ENCODE data around the gene PIANP.

Gene PIANP

GRCh38 chr12:6703631-6704030, 3.0 kb upstream of the PIANP start:
- peak; percentile 15 to 58 (median 41) for DNase-seq

- no peak for DNase-seq
These were observed 608 bp upstream of the PIANP start for GRCh38 chr12:6701078-6701768.

- no peak for DNase-seq
These were observed 498 bp downstream of the PIANP start for GRCh38 chr12:6699989-6700645.

- DNase-seq, result no peak
These were observed 1.2 kb downstream of the PIANP start for GRCh38 chr12:6699259-6699988.

- no peak for DNase-seq
These were observed 2.1 kb downstream of the PIANP start for GRCh38 chr12:6698352-6699046.

- peak; percentile 37 to 67 (median 53) for DNase-seq
These were observed 2.8 kb downstream of the PIANP start for GRCh38 chr12:6697584-6698351.

GRCh38 chr12:6696690-6697583, 3.7 kb downstream of the PIANP start:
- peak in 1 of 4 experiments; percentile 42 for DNase-seq

GRCh38 chr12:6695313-6696045, 5.1 kb downstream of the PIANP start:
- DNase-seq, result no peak

- no peak for DNase-seq
These were observed 5.9 kb downstream of the PIANP start for GRCh38 chr12:6694701-6695100.

- no peak for DNase-seq
These were observed 6.7 kb downstream of the PIANP start for GRCh38 chr12:6693832-6694355.

GRCh38 chr12:6692888-6693287, 7.7 kb downstream of the PIANP start:
- no peak for DNase-seq

GRCh38 chr12:6691473-6691872, 9.1 kb downstream of the PIANP start:
- peak in 1 of 4 experiments; percentile 40 for DNase-seq

GRCh38 chr12:6688999-6689882, 11.4 kb downstream of the PIANP start, which contains the start of gene ZNF384:
Gene ZNF384 (minus strand): TSS chr12:6689375. CDS start chr12:6679520, 9,855 bp downstream.
- DNase-seq, result peak; percentile 98 to 100 (median 98)

GRCh38 chr12:6688543-6688998, 12.0 kb downstream of the PIANP start:
- DNase-seq, result peak; percentile 39 to 62 (median 44)

- DNase-seq, result no peak
These were observed 14.8 kb downstream of the PIANP start for GRCh38 chr12:6685814-6686213.

- peak; percentile 61 to 82 (median 68) for DNase-seq
These were observed 16.0 kb downstream of the PIANP start for GRCh38 chr12:6684609-6685008.

- no peak for DNase-seq
These were observed 23.7 kb downstream of the PIANP start for GRCh38 chr12:6676962-6677361.

- no peak for DNase-seq
These were observed 28.5 kb downstream of the PIANP start for GRCh38 chr12:6672143-6672542.
